Measurements from ENCODE around the gene LDLRAD4. TPM values are rescaled to one million over a fixed set of nuclear protein-coding genes. Genes with fewer than 3 reads are reported as not detected.

Gene LDLRAD4
- total and polyA plus RNA-seq, 5 donors from 2014 or later, result 42.4 to 207 (median 49.8) TPM

DNA sequence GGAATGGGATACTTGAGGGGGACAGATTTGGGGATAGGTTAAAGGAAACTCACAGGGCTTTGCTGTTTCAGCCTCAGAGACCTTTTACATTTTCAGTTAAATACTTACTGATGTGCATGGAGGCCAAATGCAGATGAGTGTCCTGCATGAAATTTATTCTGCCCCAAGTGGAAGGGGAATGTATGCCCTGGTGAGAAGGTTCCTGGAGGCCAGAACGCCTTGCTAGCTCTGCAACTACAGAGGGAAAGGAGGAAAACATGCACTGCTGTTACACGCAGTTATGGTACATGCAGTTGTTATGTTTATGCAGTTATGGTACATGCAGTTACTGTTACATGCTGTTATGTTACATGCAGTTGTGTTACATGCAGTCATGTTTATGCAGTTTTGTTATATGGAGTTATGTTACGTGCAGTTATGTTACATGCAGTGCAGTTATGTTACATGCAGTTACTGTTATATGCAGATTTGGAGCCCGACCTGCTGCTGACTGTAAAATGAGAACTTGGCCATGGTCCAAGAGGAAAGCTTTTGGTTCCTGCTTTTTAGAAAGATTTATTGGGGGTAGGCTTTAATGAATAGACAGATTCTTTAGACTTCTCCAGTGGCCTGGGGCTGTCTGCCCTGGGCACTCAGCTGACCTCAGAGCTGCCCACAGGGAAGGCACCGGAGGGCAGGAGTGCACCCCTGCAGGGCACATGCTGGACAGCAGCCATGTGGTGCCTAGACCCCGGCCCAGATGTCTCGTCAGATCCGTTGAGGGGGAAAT lies 84.1 kb downstream of the LDLRAD4 start:
- Mint-ChIP-seq H3K27ac (peak overlapping the region in 2 of 3 donors; percentile 62 to 72), H3K27me3 (no peaks in the 10 kb centered on the region), H3K9me3 (peaks cover 0 to 4% (median 0%) of the 10 kb centered on the region in 7 donors), H3K4me3 (no peak overlapping the region), H3K4me1 (peaks cover 3 to 32% (median 7%) of the 10 kb centered on the region in 4 donors), H3K36me3 (no peaks in the 10 kb centered on the region)
- no peak for DNase-seq
- no peak for ATAC-seq (ENCODE audit: low read depth in 2 of 2)
- no peaks in the 10 kb centered on the region for H3K4me1 ChIP-seq (ENCODE audit: control insufficient read depth, insufficient read depth, low read length, poor library complexity, severe bottlenecking)
- no peaks in the 10 kb centered on the region for H3K27me3 ChIP-seq (ENCODE audit: control insufficient read depth, insufficient read depth, low read length)
- no peak overlapping the region for H3K4me3 ChIP-seq (ENCODE audit: low read depth, low read length)
- H3K27ac ChIP-seq (ENCODE audit: insufficient read depth, low read length, poor library complexity, severe bottlenecking), result no peak overlapping the region
- no peaks in the 10 kb centered on the region for H3K36me3 ChIP-seq (ENCODE audit: control insufficient read depth, insufficient read depth, low read length)
- H3K9me3 ChIP-seq (ENCODE audit: control insufficient read depth in 2 of 2, low read length in 2 of 2), result no peaks in the 10 kb centered on the region

DNA sequence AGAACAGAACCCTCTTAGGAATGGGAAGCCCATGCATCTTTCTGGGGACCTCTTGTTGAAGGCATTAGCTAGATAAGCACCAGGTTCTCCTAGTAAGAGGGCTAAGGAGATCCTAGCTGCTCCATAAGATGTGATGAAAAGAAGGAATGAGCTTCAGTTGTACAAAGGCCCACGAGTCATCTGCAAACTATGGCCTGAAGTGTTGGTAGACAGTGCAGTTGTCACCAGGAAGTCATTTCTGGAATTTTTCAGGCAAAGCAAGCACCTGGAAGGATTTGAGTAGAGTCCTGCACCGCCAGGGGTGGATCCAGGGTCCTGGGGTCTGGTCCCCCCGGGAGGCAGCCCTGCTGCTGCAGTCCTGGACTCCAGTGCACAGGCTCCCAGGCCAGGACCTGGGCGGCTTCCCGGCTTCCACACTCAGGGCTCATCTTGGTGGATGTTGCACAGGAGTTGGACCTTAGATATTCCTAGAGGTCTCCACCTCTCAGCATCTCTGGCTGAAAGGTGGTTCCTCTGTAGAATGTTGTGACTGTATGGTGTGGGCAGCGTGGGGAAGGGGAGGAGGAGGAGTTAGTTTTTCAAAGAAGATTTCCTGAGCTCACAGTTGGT lies 85.3 kb downstream of the LDLRAD4 start:
- ATAC-seq (ENCODE audit: low read depth in 2 of 2) (no peak), DNase-seq (no peak)
- H3K4me1 Mint-ChIP-seq, result peaks cover 7 to 41% (median 8%) of the 10 kb centered on the region in 4 donors
- H3K27ac Mint-ChIP-seq, result no peak overlapping the region
- Histone ChIP-seq H3K27me3 (ENCODE audit: control insufficient read depth, insufficient read depth, low read length) (no peaks in the 10 kb centered on the region), H3K27ac (ENCODE audit: insufficient read depth, low read length, poor library complexity, severe bottlenecking) (no peak overlapping the region), H3K36me3 (ENCODE audit: control insufficient read depth, insufficient read depth, low read length) (no peaks in the 10 kb centered on the region), H3K4me3 (ENCODE audit: low read depth, low read length) (no peak overlapping the region), H3K4me1 (ENCODE audit: control insufficient read depth, insufficient read depth, low read length, poor library complexity, severe bottlenecking) (no peaks in the 10 kb centered on the region), H3K9me3 (ENCODE audit: control insufficient read depth in 2 of 2, low read length in 2 of 2) (no peaks in the 10 kb centered on the region)
- H3K4me3 Mint-ChIP-seq, result peak overlapping the region in 1 of 4 donors; percentile 51
- H3K27me3 Mint-ChIP-seq, result no peaks in the 10 kb centered on the region
- peaks cover 0 to 4% (median 0%) of the 10 kb centered on the region in 7 donors for H3K9me3 Mint-ChIP-seq
- no peaks in the 10 kb centered on the region for H3K36me3 Mint-ChIP-seq

DNA sequence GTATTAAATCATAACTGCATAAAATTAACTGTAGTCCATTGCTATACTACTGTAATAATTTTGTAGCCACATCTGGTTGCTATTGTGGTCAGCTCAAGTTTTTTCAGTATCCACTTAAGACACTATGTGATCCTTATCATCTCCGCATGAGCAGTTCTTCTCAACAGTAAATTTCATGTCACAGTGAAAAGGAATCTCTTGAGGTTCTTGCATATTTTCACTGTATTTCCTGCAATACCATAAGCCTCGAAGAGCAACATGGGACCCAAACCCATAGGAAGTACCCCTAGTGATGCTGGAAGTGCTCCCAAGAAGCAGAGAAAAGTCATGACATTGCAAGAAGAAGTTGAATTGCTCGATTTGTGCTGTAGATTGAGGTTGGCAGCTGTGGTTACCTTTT lies 86.7 kb downstream of the LDLRAD4 start:
- no peak for DNase-seq
- Histone ChIP-seq H3K27ac (ENCODE audit: insufficient read depth, low read length, poor library complexity, severe bottlenecking) (no peak overlapping the region), H3K4me3 (ENCODE audit: low read depth, low read length) (no peak overlapping the region), H3K9me3 (ENCODE audit: control insufficient read depth in 2 of 2, low read length in 2 of 2) (no peaks in the 10 kb centered on the region), H3K36me3 (ENCODE audit: control insufficient read depth, insufficient read depth, low read length) (no peaks in the 10 kb centered on the region), H3K27me3 (ENCODE audit: control insufficient read depth, insufficient read depth, low read length) (no peaks in the 10 kb centered on the region), H3K4me1 (ENCODE audit: control insufficient read depth, insufficient read depth, low read length, poor library complexity, severe bottlenecking) (no peaks in the 10 kb centered on the region)
- Mint-ChIP-seq H3K4me3 (no peak overlapping the region), H3K4me1 (peaks cover 7 to 53% (median 10%) of the 10 kb centered on the region in 4 donors), H3K27me3 (no peaks in the 10 kb centered on the region), H3K27ac (no peak overlapping the region), H3K36me3 (no peaks in the 10 kb centered on the region), H3K9me3 (peaks cover 0 to 4% (median 0%) of the 10 kb centered on the region in 7 donors)
- ATAC-seq (ENCODE audit: low read depth in 2 of 2), result no peak

DNA sequence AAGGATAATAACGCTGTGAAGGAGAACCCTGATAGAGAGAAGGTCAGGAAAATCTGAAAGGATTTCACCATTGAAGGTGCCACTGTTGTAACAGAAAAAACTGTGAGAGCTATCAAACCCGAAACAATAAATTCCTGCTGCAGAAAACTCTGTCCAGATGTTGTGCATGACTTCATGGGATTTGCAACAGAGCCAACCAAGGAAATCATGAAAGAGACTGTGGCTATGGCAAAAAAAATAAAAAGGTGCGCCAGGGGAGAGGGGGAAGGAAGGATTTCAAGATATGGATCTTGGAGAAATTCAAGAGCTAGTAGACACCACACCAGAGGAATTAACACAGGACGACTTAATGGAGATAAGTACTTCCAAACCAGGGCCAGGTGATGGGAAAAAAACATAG lies 88.0 kb downstream of the LDLRAD4 start:
- Mint-ChIP-seq H3K9me3 (peaks cover 0 to 4% (median 0%) of the 10 kb centered on the region in 7 donors), H3K27me3 (no peaks in the 10 kb centered on the region), H3K4me1 (peaks cover 7 to 50% (median 11%) of the 10 kb centered on the region in 4 donors), H3K36me3 (no peaks in the 10 kb centered on the region), H3K27ac (no peak overlapping the region), H3K4me3 (no peak overlapping the region)
- Histone ChIP-seq H3K4me3 (ENCODE audit: low read depth, low read length) (no peak overlapping the region), H3K27ac (ENCODE audit: insufficient read depth, low read length, poor library complexity, severe bottlenecking) (no peak overlapping the region), H3K36me3 (ENCODE audit: control insufficient read depth, insufficient read depth, low read length) (no peaks in the 10 kb centered on the region), H3K4me1 (ENCODE audit: control insufficient read depth, insufficient read depth, low read length, poor library complexity, severe bottlenecking) (no peaks in the 10 kb centered on the region), H3K9me3 (ENCODE audit: control insufficient read depth in 2 of 2, low read length in 2 of 2) (no peaks in the 10 kb centered on the region), H3K27me3 (ENCODE audit: control insufficient read depth, insufficient read depth, low read length) (no peaks in the 10 kb centered on the region)
- ATAC-seq (ENCODE audit: low read depth in 2 of 2), result no peak
- no peak for DNase-seq

DNA sequence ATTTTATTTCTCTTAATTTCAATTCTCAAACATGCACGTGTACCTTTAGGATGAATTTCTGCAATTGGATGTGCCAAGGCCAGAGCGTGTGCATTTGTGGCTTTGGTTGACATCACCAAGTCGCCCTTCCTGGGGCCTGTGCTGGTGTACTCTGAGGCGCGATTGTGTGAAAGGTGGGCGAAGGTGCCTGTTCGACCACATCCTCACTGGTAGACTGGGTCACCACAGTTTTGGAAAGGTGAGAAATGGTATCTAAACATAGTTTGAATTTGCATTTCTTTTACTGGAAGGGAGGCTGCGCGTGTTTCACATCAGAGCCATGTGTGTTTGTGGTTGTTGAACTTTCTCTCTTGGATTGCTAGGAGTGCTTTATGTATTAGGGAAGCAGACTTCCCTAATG lies 89.8 kb downstream of the LDLRAD4 start:
- no peak overlapping the region for H3K27ac ChIP-seq (ENCODE audit: insufficient read depth, low read length, poor library complexity, severe bottlenecking)
- no peak overlapping the region for H3K4me3 ChIP-seq (ENCODE audit: low read depth, low read length)
- H3K4me3 Mint-ChIP-seq, result no peak overlapping the region
- ATAC-seq (ENCODE audit: low read depth in 2 of 2), result no peak
- no peak for DNase-seq
- peaks cover 0 to 4% (median 0%) of the 10 kb centered on the region in 7 donors for H3K9me3 Mint-ChIP-seq
- H3K4me1 Mint-ChIP-seq, result peaks cover 7 to 51% (median 14%) of the 10 kb centered on the region in 4 donors
- no peaks in the 10 kb centered on the region for H3K9me3 ChIP-seq (ENCODE audit: control insufficient read depth in 2 of 2, low read length in 2 of 2)
- H3K36me3 ChIP-seq (ENCODE audit: control insufficient read depth, insufficient read depth, low read length), result no peaks in the 10 kb centered on the region
- H3K4me1 ChIP-seq (ENCODE audit: control insufficient read depth, insufficient read depth, low read length, poor library complexity, severe bottlenecking), result peaks cover 3% of the 10 kb centered on the region
- H3K27me3 Mint-ChIP-seq, result no peaks in the 10 kb centered on the region
- peak overlapping the region in 2 of 3 donors; percentile 16 to 68 for H3K27ac Mint-ChIP-seq
- H3K36me3 Mint-ChIP-seq, result no peaks in the 10 kb centered on the region
- no peaks in the 10 kb centered on the region for H3K27me3 ChIP-seq (ENCODE audit: control insufficient read depth, insufficient read depth, low read length)

DNA sequence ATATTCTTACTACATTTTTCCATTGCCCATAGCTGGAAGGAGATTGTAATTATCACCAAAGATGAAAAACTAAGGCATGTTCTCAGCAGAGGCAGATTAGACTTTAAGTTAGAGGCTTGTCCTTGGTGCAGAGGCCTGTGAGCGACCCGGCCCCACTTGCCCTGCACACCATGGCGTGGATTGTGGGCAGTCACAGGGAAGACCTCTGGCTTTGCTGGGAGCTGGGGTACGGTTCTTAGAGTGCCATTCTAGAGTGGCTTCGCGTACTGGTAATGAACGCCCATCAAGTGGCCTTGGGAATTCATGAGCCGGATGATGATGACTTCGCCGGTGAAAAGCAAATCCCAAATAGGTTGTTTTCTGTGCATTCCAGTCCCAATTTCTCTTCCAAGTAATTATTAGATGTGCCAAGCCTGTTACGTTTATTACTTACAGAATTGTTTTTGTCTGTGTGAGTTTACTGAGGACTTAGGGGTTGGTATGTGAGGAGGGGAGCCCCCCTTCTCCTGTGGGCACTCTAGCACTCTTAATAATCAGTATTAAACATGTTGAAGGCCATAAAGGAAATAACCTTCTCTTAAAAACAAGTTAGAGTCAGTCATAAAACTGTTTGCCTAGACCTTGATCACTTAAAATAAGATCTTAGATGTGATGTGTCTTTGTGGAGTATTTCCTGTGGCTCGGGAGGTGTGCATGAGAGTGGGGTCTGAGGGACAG lies 90.6 kb downstream of the LDLRAD4 start:
- ATAC-seq (ENCODE audit: low read depth in 2 of 2), result no peak
- no peaks in the 10 kb centered on the region for H3K27me3 ChIP-seq (ENCODE audit: control insufficient read depth, insufficient read depth, low read length)
- H3K36me3 ChIP-seq (ENCODE audit: control insufficient read depth, insufficient read depth, low read length), result no peaks in the 10 kb centered on the region
- Mint-ChIP-seq H3K27me3 (no peaks in the 10 kb centered on the region), H3K4me1 (peaks cover 8 to 54% (median 18%) of the 10 kb centered on the region in 4 donors), H3K4me3 (no peak overlapping the region), H3K27ac (peak overlapping the region in 2 of 3 donors; percentile 21 to 68), H3K9me3 (peaks cover 0 to 4% (median 0%) of the 10 kb centered on the region in 7 donors), H3K36me3 (peaks cover 5% of the 10 kb centered on the region)
- DNase-seq, result no peak
- no peak overlapping the region for H3K4me3 ChIP-seq (ENCODE audit: low read depth, low read length)
- H3K27ac ChIP-seq (ENCODE audit: insufficient read depth, low read length, poor library complexity, severe bottlenecking), result no peak overlapping the region
- H3K4me1 ChIP-seq (ENCODE audit: control insufficient read depth, insufficient read depth, low read length, poor library complexity, severe bottlenecking), result peaks cover 4% of the 10 kb centered on the region
- H3K9me3 ChIP-seq (ENCODE audit: control insufficient read depth in 2 of 2, low read length in 2 of 2), result no peaks in the 10 kb centered on the region

DNA sequence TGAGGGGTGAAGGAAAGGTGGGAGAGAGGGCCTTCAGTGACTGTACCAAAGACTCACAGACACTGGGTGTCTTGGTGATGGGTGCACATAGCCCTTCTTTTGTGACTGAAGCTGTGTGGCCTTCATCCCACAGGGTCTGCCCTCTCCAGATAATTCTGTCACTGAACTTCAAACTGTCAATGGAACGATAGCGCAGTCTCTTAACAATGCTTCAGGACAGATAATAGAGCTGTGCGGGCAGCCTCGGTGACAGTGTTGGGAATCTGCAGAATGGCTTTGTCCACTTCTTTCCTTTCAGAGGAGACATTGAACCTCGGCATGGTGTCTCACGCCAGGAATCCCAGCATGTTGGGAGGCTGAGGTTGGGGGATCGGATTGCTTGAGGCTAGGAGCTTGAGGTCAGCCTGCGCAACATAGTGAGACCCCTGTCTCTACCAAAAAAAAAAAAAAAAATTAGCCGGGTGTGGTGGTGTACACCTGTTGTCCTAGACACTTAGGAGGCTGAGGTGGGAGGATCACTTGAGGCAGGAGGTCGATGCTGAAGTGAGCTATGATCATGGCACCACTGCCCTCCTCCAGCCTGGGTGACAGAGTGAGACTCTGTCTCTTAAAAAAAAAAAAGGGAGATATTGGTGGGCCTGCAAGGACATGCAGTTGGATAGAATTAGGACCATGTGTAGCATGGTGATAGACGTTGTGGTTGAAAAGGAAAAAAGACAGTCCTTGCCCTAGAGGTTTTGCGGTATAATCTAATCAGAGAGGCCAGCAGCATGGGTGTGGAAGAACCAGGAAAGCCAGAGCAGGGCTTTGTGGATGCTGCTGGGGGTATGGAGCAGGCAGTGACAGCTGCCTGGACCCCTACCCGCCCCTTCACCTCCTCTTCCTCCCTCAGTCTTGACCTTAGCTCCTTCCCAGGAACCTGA lies 91.4 kb downstream of the LDLRAD4 start:
- no peaks in the 10 kb centered on the region for H3K27me3 Mint-ChIP-seq
- no peak overlapping the region for H3K4me3 Mint-ChIP-seq
- Histone ChIP-seq H3K27me3 (ENCODE audit: control insufficient read depth, insufficient read depth, low read length) (no peaks in the 10 kb centered on the region), H3K4me1 (ENCODE audit: control insufficient read depth, insufficient read depth, low read length, poor library complexity, severe bottlenecking) (peaks cover 4% of the 10 kb centered on the region), H3K4me3 (ENCODE audit: low read depth, low read length) (no peak overlapping the region), H3K27ac (ENCODE audit: insufficient read depth, low read length, poor library complexity, severe bottlenecking) (no peak overlapping the region), H3K36me3 (ENCODE audit: control insufficient read depth, insufficient read depth, low read length) (no peaks in the 10 kb centered on the region), H3K9me3 (ENCODE audit: control insufficient read depth in 2 of 2, low read length in 2 of 2) (no peaks in the 10 kb centered on the region)
- peaks cover 11% of the 10 kb centered on the region for H3K36me3 Mint-ChIP-seq
- peaks cover 0 to 5% (median 0%) of the 10 kb centered on the region in 7 donors for H3K9me3 Mint-ChIP-seq
- no peak for DNase-seq
- peaks cover 8 to 50% (median 18%) of the 10 kb centered on the region in 4 donors for H3K4me1 Mint-ChIP-seq
- H3K27ac Mint-ChIP-seq, result peak overlapping the region in 2 of 3 donors; percentile 68 to 85
- no peak for ATAC-seq (ENCODE audit: low read depth in 2 of 2)
